Lower lobe of right lung (tissue), 2 donors: Measurements from ENCODE around the gene ZNF33A. TPM values are rescaled to one million over a fixed set of nuclear protein-coding genes. Genes with fewer than 3 reads are reported as not detected.
"Not testable (repeated sequence)": the region's sequence is repeated elsewhere in the genome, so short reads cannot be mapped to it uniquely, and the experiment has no call there.

Source experiments
- ATAC-seq, 2 donors: fragments of 200-7000 bp; cut with Tn5 transposase; one replicate each; pipeline ENCODE4 v1.9.1; 2020 to 2022; ENCODE audit warnings: mild to moderate bottlenecking in 2 of 2, moderate library complexity in 2 of 2
- DNase-seq: peaks from one replicate; pipeline ENCODE4 v3.0.0-alpha.2; 2020
- H3K27ac ChIP-seq: fragments of 200-600 bp; one replicate; pipeline ENCODE4 v1.8.0; 2022
- H3K27me3 ChIP-seq: fragments of 200-600 bp; one replicate; pipeline ENCODE4 v1.8.0; 2022; ENCODE audit warnings: low read depth
- H3K36me3 ChIP-seq: fragments of 200-600 bp; one replicate; pipeline ENCODE4 v1.8.0; 2022; ENCODE audit warnings: mild to moderate bottlenecking
- H3K4me1 ChIP-seq: fragments of 200-600 bp; one replicate; pipeline ENCODE4 v1.8.0; 2022
- H3K4me3 ChIP-seq: fragments of 200-600 bp; one replicate; pipeline ENCODE4 v1.8.0; 2022; ENCODE audit warnings: mild to moderate bottlenecking
- H3K9me3 ChIP-seq: fragments of 200-600 bp; one replicate; pipeline ENCODE4 v1.8.0; 2022
- intact Hi-C: fragments of 100-400 bp; cut with DNase I; formaldehyde crosslinking; loops from one replicate; pipeline ENCODE4 v1.11.0; 2022
- total RNA-seq: library from RNA; stranded (reverse); fragmentation: NEBNext Ultra II Directional; extraction: Animal tissue kit (Norgen Biotek cat#: 25700); gene quantifications from one replicate; pipeline ENCODE4 v1.2.1, GENCODE V29; 2021
- TF ChIP-seq, protein P1 (sequence below): fragments of 200-600 bp; IDR thresholded peaks from one replicate; pipeline ENCODE4 v1.8.0; 2022; ENCODE audit warnings: antibody characterized with exemption, mild to moderate bottlenecking
- donor health status: DM: no; HTN: yes; CAD: no; lungs with severe emphysema.

Gene ZNF33A
- total RNA-seq, 1 donor from 2014 or later = 30.2 TPM

DNA sequence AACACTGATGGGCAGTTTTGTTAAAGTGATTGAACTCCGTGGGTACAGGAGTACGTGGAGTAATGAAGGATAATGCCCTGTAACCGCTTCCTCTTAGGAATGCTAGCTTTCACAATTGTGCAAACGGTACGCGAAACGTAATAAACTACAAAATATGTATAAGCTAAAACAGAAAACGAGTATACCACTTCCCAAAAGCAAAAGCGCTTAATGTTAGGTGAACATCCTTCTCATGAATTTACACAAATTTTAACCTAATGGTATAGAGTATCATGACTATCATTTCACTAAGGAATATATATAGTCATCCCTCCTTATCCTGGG is 33.6 kb upstream of the ZNF33A start:
- H3K27me3 ChIP-seq = no peaks in the 10 kb centered on the region
- no peaks in the 10 kb centered on the region for H3K9me3 ChIP-seq
- peak overlapping the region; percentile 82 for H3K4me3 ChIP-seq
- H3K27ac ChIP-seq = peak overlapping the region; percentile 99
- no peaks in the 10 kb centered on the region for H3K36me3 ChIP-seq
- TF ChIP-seq, protein P1, sequence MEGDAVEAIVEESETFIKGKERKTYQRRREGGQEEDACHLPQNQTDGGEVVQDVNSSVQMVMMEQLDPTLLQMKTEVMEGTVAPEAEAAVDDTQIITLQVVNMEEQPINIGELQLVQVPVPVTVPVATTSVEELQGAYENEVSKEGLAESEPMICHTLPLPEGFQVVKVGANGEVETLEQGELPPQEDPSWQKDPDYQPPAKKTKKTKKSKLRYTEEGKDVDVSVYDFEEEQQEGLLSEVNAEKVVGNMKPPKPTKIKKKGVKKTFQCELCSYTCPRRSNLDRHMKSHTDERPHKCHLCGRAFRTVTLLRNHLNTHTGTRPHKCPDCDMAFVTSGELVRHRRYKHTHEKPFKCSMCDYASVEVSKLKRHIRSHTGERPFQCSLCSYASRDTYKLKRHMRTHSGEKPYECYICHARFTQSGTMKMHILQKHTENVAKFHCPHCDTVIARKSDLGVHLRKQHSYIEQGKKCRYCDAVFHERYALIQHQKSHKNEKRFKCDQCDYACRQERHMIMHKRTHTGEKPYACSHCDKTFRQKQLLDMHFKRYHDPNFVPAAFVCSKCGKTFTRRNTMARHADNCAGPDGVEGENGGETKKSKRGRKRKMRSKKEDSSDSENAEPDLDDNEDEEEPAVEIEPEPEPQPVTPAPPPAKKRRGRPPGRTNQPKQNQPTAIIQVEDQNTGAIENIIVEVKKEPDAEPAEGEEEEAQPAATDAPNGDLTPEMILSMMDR = no peak
- H3K4me1 ChIP-seq = peaks cover 15% of the 10 kb centered on the region
- ATAC-seq (no peak), DNase-seq (no peak)
- intact Hi-C loops = no loop called here

- intact Hi-C loops = no loop called here
- TF ChIP-seq, protein P1 = no peak
Observed at GRCh38 chr10:37991655-37992054, 18.8 kb upstream of the ZNF33A start.

DNA sequence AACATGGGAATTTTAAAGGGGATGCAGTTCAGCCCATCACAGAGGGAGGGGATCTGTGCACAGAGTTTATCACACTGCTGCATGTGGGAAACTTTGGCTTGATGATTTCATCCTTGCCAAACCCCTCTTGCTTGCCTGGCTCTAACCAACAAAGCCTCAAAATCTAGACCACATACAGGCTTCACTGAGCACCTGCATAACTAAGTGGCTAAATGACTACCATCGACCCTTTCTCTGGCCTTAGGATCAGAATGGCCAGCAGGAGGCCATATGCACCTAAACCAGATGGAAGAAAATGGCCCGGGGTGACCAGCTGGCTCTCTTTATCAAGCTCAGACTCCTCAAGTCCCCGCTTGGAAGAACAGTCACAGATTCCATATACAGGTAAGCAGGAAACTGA is 18.4 kb upstream of the ZNF33A start:
- DNase-seq (no peak), ATAC-seq (no peak)
- intact Hi-C loops = no loop called here
- Histone ChIP-seq H3K27ac (no peak overlapping the region), H3K4me3 (no peak overlapping the region), H3K36me3 (no peaks in the 10 kb centered on the region), H3K4me1 (no peaks in the 10 kb centered on the region), H3K9me3 (no peaks in the 10 kb centered on the region), H3K27me3 (no peaks in the 10 kb centered on the region)
- TF ChIP-seq, protein P1 = no peak

More at GRCh38 chr10:37991655-37992054, 18.8 kb upstream of the ZNF33A start:
- no peaks in the 10 kb centered on the region for H3K9me3 ChIP-seq
- ATAC-seq (no peak), DNase-seq (no peak)
- H3K4me3 ChIP-seq = no peak overlapping the region
- no peaks in the 10 kb centered on the region for H3K36me3 ChIP-seq
- H3K4me1 ChIP-seq = no peaks in the 10 kb centered on the region
- no peaks in the 10 kb centered on the region for H3K27me3 ChIP-seq
- no peak overlapping the region for H3K27ac ChIP-seq

DNA sequence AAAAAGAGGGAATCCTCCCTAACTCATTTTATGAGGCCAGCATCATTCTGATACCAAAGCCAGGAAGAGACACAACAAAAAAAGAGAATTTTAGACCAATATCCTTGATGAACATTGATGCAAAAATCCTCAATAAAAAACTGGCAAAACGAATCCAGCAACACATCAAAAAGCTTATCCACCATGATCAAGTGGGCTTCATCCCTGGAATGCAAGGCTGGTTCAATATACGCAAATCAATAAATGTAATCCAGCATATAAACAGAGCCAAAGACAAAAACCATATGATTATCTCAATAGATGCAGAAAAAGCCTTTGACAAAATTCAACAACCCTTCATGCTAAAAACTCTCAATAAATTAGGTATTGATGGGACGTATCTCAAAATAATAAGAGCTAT is 11.6 kb upstream of the ZNF33A start:
- intact Hi-C loops, DNase-seq, H3K4me3 ChIP-seq, H3K36me3 ChIP-seq, ATAC-seq, H3K27ac ChIP-seq, H3K27me3 ChIP-seq, H3K9me3 ChIP-seq, H3K4me1 ChIP-seq: not testable (repeated sequence)

- intact Hi-C loops, H3K4me3 ChIP-seq, H3K27me3 ChIP-seq, H3K27ac ChIP-seq, DNase-seq, ATAC-seq, H3K9me3 ChIP-seq, H3K4me1 ChIP-seq, H3K36me3 ChIP-seq: not testable (repeated sequence)
Observed at GRCh38 chr10:38000474-38000873, 10.0 kb upstream of the ZNF33A start.

GRCh38 chr10:38003026-38003425 is 7.4 kb upstream of the ZNF33A start:
- Histone ChIP-seq H3K4me3 (no peak overlapping the region), H3K9me3 (no peaks in the 10 kb centered on the region), H3K27ac (no peak overlapping the region), H3K4me1 (no peaks in the 10 kb centered on the region), H3K27me3 (no peaks in the 10 kb centered on the region), H3K36me3 (no peaks in the 10 kb centered on the region)
- ATAC-seq = no peak
- DNase-seq = no peak
- TF ChIP-seq, protein P1 = no peak
- intact Hi-C loops = no loop called here

DNA sequence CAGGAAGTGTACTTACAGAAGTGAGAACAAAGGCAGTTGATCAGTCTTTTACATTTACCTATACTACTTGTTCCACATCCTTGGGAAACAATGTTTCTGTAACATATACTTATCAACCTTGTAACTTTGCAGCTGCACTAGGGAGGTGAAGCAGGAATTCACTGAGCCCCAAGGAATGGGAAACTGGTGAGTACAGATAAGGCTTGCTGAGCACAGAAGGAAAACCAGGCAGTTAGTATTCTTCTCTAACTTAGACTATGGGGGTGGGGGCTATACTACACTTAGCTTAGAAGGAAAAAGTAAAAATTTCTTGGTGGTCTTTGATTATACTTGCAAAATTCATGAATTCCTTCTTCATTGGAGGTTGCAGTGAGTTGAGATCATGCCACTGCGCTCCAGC is 6.9 kb upstream of the ZNF33A start:
- intact Hi-C loops = no loop called here
- TF ChIP-seq, protein P1 = no peak
- no peaks in the 10 kb centered on the region for H3K36me3 ChIP-seq
- no peak overlapping the region for H3K4me3 ChIP-seq
- no peak overlapping the region for H3K27ac ChIP-seq
- DNase-seq (no peak), ATAC-seq (no peak)
- H3K27me3 ChIP-seq = no peaks in the 10 kb centered on the region
- H3K4me1 ChIP-seq = no peaks in the 10 kb centered on the region
- H3K9me3 ChIP-seq = no peaks in the 10 kb centered on the region
